Kidney (tissue), 14 donors: Measurements from ENCODE around the gene AK1. TPM values are rescaled to one million over a fixed set of nuclear protein-coding genes. Genes with fewer than 3 reads are reported as not detected.

ENCODE experiments used
- DNase-seq, 5 donors: peaks; one replicate each; pipeline ENCODE4 v3.0.0-alpha.2; 2013 to 2020
- FAIRE-seq: peaks from 2 replicates; lab custom pipeline; 2012; peaks lifted over from hg19 to GRCh38; lab: Jason Lieb, UNC
- H3K27ac ChIP-seq, 2 donors: one replicate each; pipeline ENCODE4 v1.7.0; 2013; ENCODE audit warnings: low read depth in 2 of 2, low read length in 2 of 2, inconsistent platforms in 1 of 2
- H3K27me3 ChIP-seq: one replicate; pipeline ENCODE4 v1.7.1; 2013; ENCODE audit warnings: low read length, inconsistent platforms; ENCODE audit not compliant: control insufficient read depth, insufficient read depth
- H3K36me3 ChIP-seq, 3 donors: one replicate each; pipeline versions ENCODE4 v1.7.0 to v1.7.1; 2013; ENCODE audit warnings: low read length in 3 of 3, control low read depth in 1 of 3, inconsistent platforms in 1 of 3; ENCODE audit not compliant: insufficient read depth in 3 of 3, control insufficient read depth in 2 of 3
- H3K4me1 ChIP-seq, 3 donors: one replicate each; pipeline versions ENCODE4 v1.7.0 to v1.7.1; 2013; ENCODE audit warnings: low read length in 3 of 3, inconsistent platforms in 1 of 3, low read depth in 1 of 3; ENCODE audit not compliant: control insufficient read depth in 2 of 3, insufficient read depth in 2 of 3
- H3K4me3 ChIP-seq, 3 donors: one replicate each; pipeline versions ENCODE4 v1.7.0 to v1.8.1; 2013; ENCODE audit warnings: low read length in 3 of 3, control low read depth in 1 of 3, inconsistent platforms in 1 of 3
- H3K9ac ChIP-seq, 3 donors: one replicate each; pipeline versions ENCODE4 v1.7.0 to v1.7.1; 2013; ENCODE audit warnings: low read length in 3 of 3, control low read depth in 1 of 3, inconsistent platforms in 1 of 3
- H3K9me3 ChIP-seq, 3 donors: one replicate each; pipeline versions ENCODE4 v1.7.0 to v1.7.1; 2013; ENCODE audit warnings: low read length in 3 of 3, control low read depth in 1 of 3, inconsistent platforms in 1 of 3; ENCODE audit not compliant: control insufficient read depth in 2 of 3, insufficient read depth in 1 of 3
- intact Hi-C: fragments of 100-400 bp; cut with DNase I; formaldehyde crosslinking; loops from one replicate; pipeline ENCODE4 v1.11.1; 2022
- polyA plus RNA-seq: library from polyadenylated mRNA; stranded (reverse); fragments of 350-450 nt; fragmentation: Illumina TruSeq; extraction: RNeasy Lipid Tissue Mini Kit (QIAGEN cat#74804); gene quantifications from one replicate; pipeline ENCODE4 v1.2.3, GENCODE V29; 2014; ENCODE audit warnings: low read depth, low replicate concordance; ENCODE audit not compliant: insufficient read depth
- total RNA-seq: library from RNA; stranded (reverse); fragmentation: NEBNext Ultra II Directional; extraction: Animal tissue kit (Norgen Biotek cat#: 25700); gene quantifications from one replicate; pipeline ENCODE4 v1.2.1, GENCODE V29; 2021
- TF ChIP-seq, protein P1 (sequence below): IDR thresholded peaks from 3 replicates; pipeline ENCODE4 v1.5.1; 2012; ENCODE audit warnings: mild to moderate bottlenecking, moderate library complexity, borderline replicate concordance; ENCODE audit not compliant: insufficient read depth; ENCODE audit errors: extremely low read depth
- donor health status: control.
- donor health status: control.
- donor health status: control.
- donor health status: control.
- donor health status: control.
- donor health status: DM: yes; HTN: yes; CAD: no.
- donor health status: Normal renal cell carcinoma (clear cell type).

Gene AK1
- total and polyA plus RNA-seq, 2 donors from 2014 or later, result 77.9 to 185 TPM

DNA sequence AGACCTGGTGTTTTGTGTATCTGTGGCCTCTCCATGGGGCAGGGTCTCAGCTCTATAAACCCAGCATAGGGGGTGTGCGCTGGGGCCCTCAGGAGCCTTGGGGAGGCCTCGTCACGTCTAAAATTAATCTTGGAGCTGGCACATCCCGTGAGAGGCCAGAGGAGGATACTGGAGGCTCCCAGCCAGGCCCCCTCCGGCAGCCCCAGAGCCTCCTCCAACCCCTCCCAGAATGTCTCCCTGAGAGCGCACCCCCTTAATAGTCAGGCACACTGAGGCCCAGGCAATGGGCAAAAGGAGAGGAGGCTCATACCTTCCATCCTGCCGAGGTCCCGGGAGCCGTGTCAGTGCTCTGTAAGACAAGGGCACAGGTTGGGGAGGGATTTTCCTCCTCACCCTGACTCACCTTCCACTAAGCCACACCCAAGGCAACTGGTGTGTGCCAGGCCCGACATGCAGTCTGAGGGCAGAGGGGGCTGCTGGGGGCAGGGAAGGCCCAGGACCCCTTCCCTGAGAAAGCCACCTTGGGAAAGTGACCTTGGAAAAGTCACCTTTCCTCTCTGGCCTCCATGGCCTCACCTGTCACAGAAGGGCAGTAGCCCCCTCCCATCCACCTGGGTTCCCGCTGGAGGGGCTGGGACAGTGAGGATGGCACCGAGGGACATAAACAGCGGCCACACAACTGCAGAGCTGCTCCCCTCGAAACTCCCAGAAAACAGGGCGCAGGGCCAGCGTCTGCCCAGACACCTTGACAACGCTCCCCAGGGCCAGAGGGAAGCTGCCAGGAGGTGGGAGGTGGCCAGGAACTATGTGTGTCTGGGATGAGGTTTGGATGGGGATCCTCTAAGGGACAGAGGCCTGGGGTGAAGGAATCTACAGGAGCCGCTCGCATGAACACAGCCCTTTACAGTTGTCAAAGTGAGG lies 2.9 kb downstream of the AK1 start:
- Histone ChIP-seq H3K27me3 (no peaks in the 10 kb centered on the region), H3K9ac (peak overlapping the region in 1 of 3 donors; percentile 19), H3K4me1 (peaks cover 0 to 20% (median 8%) of the 10 kb centered on the region in 3 donors), H3K4me3 (no peak overlapping the region), H3K9me3 (no peaks in the 10 kb centered on the region), H3K36me3 (peaks cover 0 to 3% (median 0%) of the 10 kb centered on the region in 3 donors), H3K27ac (no peak overlapping the region)
- TF ChIP-seq, protein P1, sequence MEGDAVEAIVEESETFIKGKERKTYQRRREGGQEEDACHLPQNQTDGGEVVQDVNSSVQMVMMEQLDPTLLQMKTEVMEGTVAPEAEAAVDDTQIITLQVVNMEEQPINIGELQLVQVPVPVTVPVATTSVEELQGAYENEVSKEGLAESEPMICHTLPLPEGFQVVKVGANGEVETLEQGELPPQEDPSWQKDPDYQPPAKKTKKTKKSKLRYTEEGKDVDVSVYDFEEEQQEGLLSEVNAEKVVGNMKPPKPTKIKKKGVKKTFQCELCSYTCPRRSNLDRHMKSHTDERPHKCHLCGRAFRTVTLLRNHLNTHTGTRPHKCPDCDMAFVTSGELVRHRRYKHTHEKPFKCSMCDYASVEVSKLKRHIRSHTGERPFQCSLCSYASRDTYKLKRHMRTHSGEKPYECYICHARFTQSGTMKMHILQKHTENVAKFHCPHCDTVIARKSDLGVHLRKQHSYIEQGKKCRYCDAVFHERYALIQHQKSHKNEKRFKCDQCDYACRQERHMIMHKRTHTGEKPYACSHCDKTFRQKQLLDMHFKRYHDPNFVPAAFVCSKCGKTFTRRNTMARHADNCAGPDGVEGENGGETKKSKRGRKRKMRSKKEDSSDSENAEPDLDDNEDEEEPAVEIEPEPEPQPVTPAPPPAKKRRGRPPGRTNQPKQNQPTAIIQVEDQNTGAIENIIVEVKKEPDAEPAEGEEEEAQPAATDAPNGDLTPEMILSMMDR, result no peak
- DNase-seq, result no peak
- intact Hi-C loops, result no loop called here
- no peak for FAIRE-seq

DNA sequence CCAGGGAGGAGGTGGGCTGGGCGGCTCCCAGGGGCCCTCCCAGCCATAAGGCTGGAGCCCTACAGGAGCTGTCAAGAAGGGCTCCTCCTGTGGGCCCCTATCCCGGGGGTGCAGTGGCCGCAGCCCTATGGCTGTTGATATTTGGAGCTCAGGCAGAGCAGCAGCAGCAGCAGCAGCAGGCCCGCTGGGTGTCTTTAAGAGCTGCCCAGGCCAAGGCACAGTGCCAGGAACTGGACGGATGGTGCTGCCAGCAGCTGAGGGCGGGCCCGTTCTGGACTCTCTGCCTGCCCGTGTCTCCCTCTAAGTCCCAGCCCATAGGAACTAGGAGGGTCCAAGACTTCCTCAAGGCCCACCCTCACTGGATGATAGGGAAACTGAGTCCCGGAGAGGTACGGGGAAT lies 3.6 kb downstream of the AK1 start:
- H3K27ac ChIP-seq, result no peak overlapping the region
- TF ChIP-seq, protein P1, result no peak
- H3K9me3 ChIP-seq, result no peaks in the 10 kb centered on the region
- H3K36me3 ChIP-seq, result peaks cover 0 to 3% (median 0%) of the 10 kb centered on the region in 3 donors
- no peaks in the 10 kb centered on the region for H3K27me3 ChIP-seq
- no peak overlapping the region for H3K4me3 ChIP-seq
- intact Hi-C loops, result no loop called here
- H3K4me1 ChIP-seq, result peaks cover 0 to 25% (median 8%) of the 10 kb centered on the region in 3 donors
- DNase-seq (no peak), FAIRE-seq (no peak)
- peak overlapping the region in 1 of 3 donors; percentile 19 for H3K9ac ChIP-seq

DNA sequence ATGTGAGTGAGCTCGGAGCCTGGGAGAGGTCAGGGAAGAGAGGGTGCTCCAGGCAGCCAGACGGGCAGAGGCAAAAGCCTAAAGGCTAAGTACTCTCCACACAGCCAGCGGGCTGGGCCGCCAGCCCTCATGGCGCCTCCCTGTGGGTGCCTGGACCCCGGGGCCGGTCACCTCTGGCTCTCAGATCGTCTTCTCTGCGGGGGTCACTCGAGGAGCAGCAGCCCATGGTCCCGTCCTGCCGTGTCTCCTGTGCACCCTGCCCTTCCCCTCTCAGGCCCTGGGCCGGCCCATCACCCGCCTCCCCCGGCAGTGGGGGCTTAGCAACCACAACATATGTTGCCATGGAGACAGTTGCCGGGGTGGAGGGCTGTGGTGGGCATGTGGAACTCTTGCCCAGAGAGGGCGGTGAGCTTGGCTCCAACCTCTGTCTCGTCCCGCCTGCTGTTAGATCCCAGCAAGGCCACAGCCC lies 4.2 kb downstream of the AK1 start:
- peaks cover 0 to 3% (median 0%) of the 10 kb centered on the region in 3 donors for H3K36me3 ChIP-seq
- intact Hi-C loops, result no loop called here
- no peak overlapping the region for H3K4me3 ChIP-seq
- H3K9me3 ChIP-seq, result no peaks in the 10 kb centered on the region
- FAIRE-seq (no peak), DNase-seq (peak in 3 of 5 donors; percentile 45 to 71 (median 49))
- no peak overlapping the region for H3K9ac ChIP-seq
- no peak overlapping the region for H3K27ac ChIP-seq
- peaks cover 0 to 23% (median 5%) of the 10 kb centered on the region in 3 donors for H3K4me1 ChIP-seq
- TF ChIP-seq, protein P1, result no peak
- no peaks in the 10 kb centered on the region for H3K27me3 ChIP-seq
